Cardiac muscle cell (in vitro differentiated cells and primary cell): Measurements from ENCODE around the gene GNAL. TPM values are rescaled to one million over a fixed set of nuclear protein-coding genes. Genes with fewer than 3 reads are reported as not detected.
"Not testable (repeated sequence)": the region's sequence is repeated elsewhere in the genome, so short reads cannot be mapped to it uniquely, and the experiment has no call there.

ENCODE experiments used
- DNase-seq, 2 donors: peaks; one replicate each; pipeline versions ENCODE4 v3.0.0 to v3.0.0-alpha.2; 2010 to 2017; ENCODE audit warnings: low read depth in 1 of 2, low spot score in 1 of 2
- H3K27ac ChIP-seq: fragments of 200-600 bp; sonication (generic); 2 replicates; pipeline ENCODE4 v1.5.1; 2016
- H3K27me3 ChIP-seq: fragments of 200-600 bp; sonication (generic); 2 replicates; pipeline ENCODE4 v1.6.0; 2016; ENCODE audit warnings: control low read depth
- H3K36me3 ChIP-seq: fragments of 200-600 bp; sonication (generic); 2 replicates; pipeline ENCODE4 v1.5.1; 2016; ENCODE audit warnings: control low read depth
- H3K4me1 ChIP-seq: fragments of 200-600 bp; sonication (generic); 2 replicates; pipeline ENCODE4 v1.8.1; 2017; ENCODE audit warnings: low read depth, mild to moderate bottlenecking, mixed run types
- H3K4me3 ChIP-seq: fragments of 200-600 bp; sonication (generic); 2 replicates; pipeline ENCODE4 v1.5.1; 2016; ENCODE audit warnings: mild to moderate bottlenecking
- H3K9me3 ChIP-seq: fragments of 200-600 bp; sonication (generic); 2 replicates; pipeline ENCODE4 v1.5.1; 2017; ENCODE audit warnings: low read depth, mild to moderate bottlenecking, control low read depth
- CTCF ChIP-seq: IDR thresholded peaks from 2 replicates; pipeline ENCODE4 v1.5.1; 2012; ENCODE audit warnings: low read depth, mild to moderate bottlenecking, low read length
- polyA plus RNA-seq: library from polyadenylated mRNA; unstranded; fragments of >200 nt; fragmentation: Nextera tagmentation; extraction: Ambion mirVana; gene quantifications from 2 replicates; pipeline ENCODE4 v1.2.1, GENCODE V29; 2016
- total RNA-seq: library from RNA; depleted of rRNA; stranded (reverse); fragments of >200 nt; gene quantifications from 2 replicates; pipeline ENCODE4 v1.2.3, GENCODE V29; 2016

The GNAL gene
- total and polyA plus RNA-seq, 2 experiments from 2014 or later: 10.4 to 10.6 TPM

GRCh38 chr18:11888726-11889125 lies 199.7 kb downstream of the GNAL start:
- no peak for DNase-seq
- Histone ChIP-seq H3K27me3 (no peaks in the 10 kb centered on the region), H3K4me3 (no peak overlapping the region), H3K36me3 (peaks cover 11% of the 10 kb centered on the region), H3K27ac (no peak overlapping the region), H3K9me3 (no peaks in the 10 kb centered on the region), H3K4me1 (no peaks in the 10 kb centered on the region)
- no peak for TF ChIP-seq CTCF

- no peak for DNase-seq
- Histone ChIP-seq H3K9me3 (no peaks in the 10 kb centered on the region), H3K27me3 (no peaks in the 10 kb centered on the region), H3K4me3 (no peak overlapping the region), H3K27ac (no peak overlapping the region), H3K36me3 (peaks cover 6% of the 10 kb centered on the region), H3K4me1 (no peaks in the 10 kb centered on the region)
- no peak for TF ChIP-seq CTCF
Observed at GRCh38 chr18:11889284-11889683, 200.2 kb downstream of the GNAL start.

- Histone ChIP-seq H3K4me1 (no peaks in the 10 kb centered on the region), H3K9me3 (no peaks in the 10 kb centered on the region), H3K36me3 (peaks cover 6% of the 10 kb centered on the region), H3K27me3 (no peaks in the 10 kb centered on the region), H3K4me3 (no peak overlapping the region), H3K27ac (no peak overlapping the region)
- no peak for TF ChIP-seq CTCF
- no peak for DNase-seq
Observed at GRCh38 chr18:11891737-11892136, 202.7 kb downstream of the GNAL start.

GRCh38 chr18:11892438-11892837 lies 203.4 kb downstream of the GNAL start:
- H3K36me3 ChIP-seq, H3K27me3 ChIP-seq, H3K4me3 ChIP-seq, H3K9me3 ChIP-seq, H3K4me1 ChIP-seq, DNase-seq, H3K27ac ChIP-seq: not testable (repeated sequence)

GRCh38 chr18:11897781-11898180 lies 208.7 kb downstream of the GNAL start:
- Histone ChIP-seq H3K27ac (no peak overlapping the region), H3K9me3 (no peaks in the 10 kb centered on the region), H3K4me1 (peaks cover 9% of the 10 kb centered on the region), H3K36me3 (no peaks in the 10 kb centered on the region), H3K4me3 (no peak overlapping the region), H3K27me3 (no peaks in the 10 kb centered on the region)
- DNase-seq: no peak
- TF ChIP-seq CTCF: no peak

- no peak for TF ChIP-seq CTCF
- H3K9me3 ChIP-seq: no peaks in the 10 kb centered on the region
- H3K4me1 ChIP-seq: peaks cover 15% of the 10 kb centered on the region
- DNase-seq: no peak
- H3K27ac ChIP-seq: no peak overlapping the region
- H3K27me3 ChIP-seq: no peaks in the 10 kb centered on the region
- no peaks in the 10 kb centered on the region for H3K36me3 ChIP-seq
- no peak overlapping the region for H3K4me3 ChIP-seq
Observed at GRCh38 chr18:11899063-11899462, 210.0 kb downstream of the GNAL start.
